Measurements from ENCODE around the gene SLC22A7.

DNA sequence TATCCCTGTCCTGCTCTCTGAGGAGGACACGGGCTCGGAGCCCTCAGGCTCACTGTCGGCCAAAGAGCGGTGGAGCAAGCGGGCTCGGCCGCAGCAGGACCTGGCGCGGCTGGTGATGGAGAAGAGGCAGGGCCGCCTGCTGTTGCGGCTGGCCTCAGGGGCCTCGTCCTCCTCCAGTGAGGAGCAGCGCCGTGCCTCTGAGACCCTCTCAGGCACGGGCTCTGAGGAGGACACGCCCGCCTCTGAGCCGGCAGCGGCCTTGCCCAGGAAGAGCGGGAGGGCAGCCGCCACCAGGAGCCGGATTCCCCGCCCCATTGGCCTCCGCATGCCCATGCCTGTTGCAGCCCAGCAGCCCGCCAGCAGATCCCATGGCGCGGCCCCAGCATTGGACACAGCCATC is 14.2 kb upstream of the SLC22A7 start:
- TF ChIP-seq, protein P1, sequence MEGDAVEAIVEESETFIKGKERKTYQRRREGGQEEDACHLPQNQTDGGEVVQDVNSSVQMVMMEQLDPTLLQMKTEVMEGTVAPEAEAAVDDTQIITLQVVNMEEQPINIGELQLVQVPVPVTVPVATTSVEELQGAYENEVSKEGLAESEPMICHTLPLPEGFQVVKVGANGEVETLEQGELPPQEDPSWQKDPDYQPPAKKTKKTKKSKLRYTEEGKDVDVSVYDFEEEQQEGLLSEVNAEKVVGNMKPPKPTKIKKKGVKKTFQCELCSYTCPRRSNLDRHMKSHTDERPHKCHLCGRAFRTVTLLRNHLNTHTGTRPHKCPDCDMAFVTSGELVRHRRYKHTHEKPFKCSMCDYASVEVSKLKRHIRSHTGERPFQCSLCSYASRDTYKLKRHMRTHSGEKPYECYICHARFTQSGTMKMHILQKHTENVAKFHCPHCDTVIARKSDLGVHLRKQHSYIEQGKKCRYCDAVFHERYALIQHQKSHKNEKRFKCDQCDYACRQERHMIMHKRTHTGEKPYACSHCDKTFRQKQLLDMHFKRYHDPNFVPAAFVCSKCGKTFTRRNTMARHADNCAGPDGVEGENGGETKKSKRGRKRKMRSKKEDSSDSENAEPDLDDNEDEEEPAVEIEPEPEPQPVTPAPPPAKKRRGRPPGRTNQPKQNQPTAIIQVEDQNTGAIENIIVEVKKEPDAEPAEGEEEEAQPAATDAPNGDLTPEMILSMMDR (conservative IDR thresholded peaks at IDR 0.05; ENCODE audit: low read depth in 2 of 2) = no peak
- TF ChIP-seq POLR2AphosphoS5 (IDR thresholded peaks at IDR 0.05; ENCODE audit: low read depth) (no peak), CREB1 (CRISPR knock-in tag; IDR thresholded peaks at IDR 0.05; ENCODE audit: low read depth) (no peak), EZH2 (IDR thresholded peaks at IDR 0.05; ENCODE audit: low read depth, unreplicated experiment) (no peak), EZH2phosphoT487 (IDR thresholded peaks at IDR 0.05; ENCODE audit: unreplicated experiment) (no peak), ZNF114 (CRISPR knock-in tag; IDR thresholded peaks at IDR 0.05) (no peak), ZNF331 (CRISPR knock-in tag; IDR thresholded peaks at IDR 0.05; ENCODE audit: low read depth) (no peak), JUNB (IDR thresholded peaks at IDR 0.05; ENCODE audit: unreplicated experiment) (no peak), STAT1 (IDR thresholded peaks at IDR 0.05; ENCODE audit: unreplicated experiment) (no peak)
- TF ChIP-seq, protein P2, sequence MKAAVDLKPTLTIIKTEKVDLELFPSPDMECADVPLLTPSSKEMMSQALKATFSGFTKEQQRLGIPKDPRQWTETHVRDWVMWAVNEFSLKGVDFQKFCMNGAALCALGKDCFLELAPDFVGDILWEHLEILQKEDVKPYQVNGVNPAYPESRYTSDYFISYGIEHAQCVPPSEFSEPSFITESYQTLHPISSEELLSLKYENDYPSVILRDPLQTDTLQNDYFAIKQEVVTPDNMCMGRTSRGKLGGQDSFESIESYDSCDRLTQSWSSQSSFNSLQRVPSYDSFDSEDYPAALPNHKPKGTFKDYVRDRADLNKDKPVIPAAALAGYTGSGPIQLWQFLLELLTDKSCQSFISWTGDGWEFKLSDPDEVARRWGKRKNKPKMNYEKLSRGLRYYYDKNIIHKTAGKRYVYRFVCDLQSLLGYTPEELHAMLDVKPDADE (IDR thresholded peaks at IDR 0.05) = no peak
- TF ChIP-seq, protein P3, sequence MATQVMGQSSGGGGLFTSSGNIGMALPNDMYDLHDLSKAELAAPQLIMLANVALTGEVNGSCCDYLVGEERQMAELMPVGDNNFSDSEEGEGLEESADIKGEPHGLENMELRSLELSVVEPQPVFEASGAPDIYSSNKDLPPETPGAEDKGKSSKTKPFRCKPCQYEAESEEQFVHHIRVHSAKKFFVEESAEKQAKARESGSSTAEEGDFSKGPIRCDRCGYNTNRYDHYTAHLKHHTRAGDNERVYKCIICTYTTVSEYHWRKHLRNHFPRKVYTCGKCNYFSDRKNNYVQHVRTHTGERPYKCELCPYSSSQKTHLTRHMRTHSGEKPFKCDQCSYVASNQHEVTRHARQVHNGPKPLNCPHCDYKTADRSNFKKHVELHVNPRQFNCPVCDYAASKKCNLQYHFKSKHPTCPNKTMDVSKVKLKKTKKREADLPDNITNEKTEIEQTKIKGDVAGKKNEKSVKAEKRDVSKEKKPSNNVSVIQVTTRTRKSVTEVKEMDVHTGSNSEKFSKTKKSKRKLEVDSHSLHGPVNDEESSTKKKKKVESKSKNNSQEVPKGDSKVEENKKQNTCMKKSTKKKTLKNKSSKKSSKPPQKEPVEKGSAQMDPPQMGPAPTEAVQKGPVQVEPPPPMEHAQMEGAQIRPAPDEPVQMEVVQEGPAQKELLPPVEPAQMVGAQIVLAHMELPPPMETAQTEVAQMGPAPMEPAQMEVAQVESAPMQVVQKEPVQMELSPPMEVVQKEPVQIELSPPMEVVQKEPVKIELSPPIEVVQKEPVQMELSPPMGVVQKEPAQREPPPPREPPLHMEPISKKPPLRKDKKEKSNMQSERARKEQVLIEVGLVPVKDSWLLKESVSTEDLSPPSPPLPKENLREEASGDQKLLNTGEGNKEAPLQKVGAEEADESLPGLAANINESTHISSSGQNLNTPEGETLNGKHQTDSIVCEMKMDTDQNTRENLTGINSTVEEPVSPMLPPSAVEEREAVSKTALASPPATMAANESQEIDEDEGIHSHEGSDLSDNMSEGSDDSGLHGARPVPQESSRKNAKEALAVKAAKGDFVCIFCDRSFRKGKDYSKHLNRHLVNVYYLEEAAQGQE (IDR thresholded peaks at IDR 0.05; ENCODE audit: unreplicated experiment) = no peak
